BE2C (cell line): ENCODE data around the gene HELZ.

Experiments
- DNase-seq: peaks from one replicate; pipeline ENCODE4 v3.0.0-alpha.2; 2020
- H3K27me3 ChIP-seq: fragments of 250-450 bp; sonication (Bioruptor Pico); 2 replicates; pipeline ENCODE4 v1.5.1; 2020; ENCODE audit warnings: mild to moderate bottlenecking
- H3K36me3 ChIP-seq: fragments of 250-450 bp; sonication (Bioruptor Pico); 2 replicates; pipeline ENCODE4 v1.5.1; 2020; ENCODE audit warnings: mild to moderate bottlenecking
- H3K4me1 ChIP-seq: fragments of 250-450 bp; sonication (Bioruptor Pico); 2 replicates; pipeline ENCODE4 v1.5.1; 2020
- H3K4me3 ChIP-seq: 2 replicates; pipeline ENCODE4 v1.5.1; 2011; ENCODE audit warnings: low read depth, low read length
- H3K9me3 ChIP-seq: fragments of 250-450 bp; sonication (Bioruptor Pico); 2 replicates; pipeline ENCODE4 v1.5.1; 2020
- CTCF ChIP-seq: IDR thresholded peaks from 2 replicates; pipeline ENCODE4 v1.5.1; 2012; ENCODE audit warnings: mild to moderate bottlenecking, low read depth, low read length

Gene HELZ

GRCh38 chr17:67113486-67113885, 131.5 kb downstream of the HELZ start:
- Histone ChIP-seq H3K27me3 (no peaks in the 10 kb centered on the region), H3K36me3 (peaks cover 31% of the 10 kb centered on the region), H3K4me3 (no peak overlapping the region), H3K9me3 (no peaks in the 10 kb centered on the region), H3K4me1 (no peaks in the 10 kb centered on the region)
- TF ChIP-seq CTCF = no peak
- no peak for DNase-seq

- H3K27me3 ChIP-seq = no peaks in the 10 kb centered on the region
- no peaks in the 10 kb centered on the region for H3K4me1 ChIP-seq
- no peaks in the 10 kb centered on the region for H3K9me3 ChIP-seq
- TF ChIP-seq CTCF = no peak
- no peak for DNase-seq
- peaks cover 44% of the 10 kb centered on the region for H3K36me3 ChIP-seq
- no peak overlapping the region for H3K4me3 ChIP-seq
Measured at GRCh38 chr17:67111808-67112207, 133.2 kb downstream of the HELZ start.

GRCh38 chr17:67111327-67111726, 133.7 kb downstream of the HELZ start:
- no peaks in the 10 kb centered on the region for H3K9me3 ChIP-seq
- peaks cover 46% of the 10 kb centered on the region for H3K36me3 ChIP-seq
- H3K4me3 ChIP-seq = no peak overlapping the region
- no peaks in the 10 kb centered on the region for H3K27me3 ChIP-seq
- no peaks in the 10 kb centered on the region for H3K4me1 ChIP-seq
- no peak for DNase-seq
- no peak for TF ChIP-seq CTCF

- Histone ChIP-seq H3K9me3 (no peaks in the 10 kb centered on the region), H3K4me1 (no peaks in the 10 kb centered on the region), H3K36me3 (peaks cover 51% of the 10 kb centered on the region), H3K27me3 (no peaks in the 10 kb centered on the region), H3K4me3 (no peak overlapping the region)
- no peak for DNase-seq
- no peak for TF ChIP-seq CTCF
Measured at GRCh38 chr17:67110619-67111018, 134.4 kb downstream of the HELZ start.

GRCh38 chr17:67109111-67109510, 135.9 kb downstream of the HELZ start:
- no peak for TF ChIP-seq CTCF
- H3K9me3 ChIP-seq = no peaks in the 10 kb centered on the region
- no peak overlapping the region for H3K4me3 ChIP-seq
- H3K36me3 ChIP-seq = peaks cover 57% of the 10 kb centered on the region
- H3K4me1 ChIP-seq = no peaks in the 10 kb centered on the region
- no peak for DNase-seq
- no peaks in the 10 kb centered on the region for H3K27me3 ChIP-seq

- H3K9me3 ChIP-seq = no peaks in the 10 kb centered on the region
- no peaks in the 10 kb centered on the region for H3K4me1 ChIP-seq
- H3K4me3 ChIP-seq = no peak overlapping the region
- no peak for DNase-seq
- peaks cover 54% of the 10 kb centered on the region for H3K36me3 ChIP-seq
- no peaks in the 10 kb centered on the region for H3K27me3 ChIP-seq
- no peak for TF ChIP-seq CTCF
Measured at GRCh38 chr17:67107811-67108775, 136.9 kb downstream of the HELZ start.
